Liver (tissue), 3 donors: Measurements from ENCODE around the gene MRPL27.

Source experiments
- CTCF ChIP-seq: fragments of 150-350 bp; IDR thresholded peaks from 2 replicates; pipeline ENCODE4 v1.5.1; 2017; ENCODE audit warnings: improper control_type of control experiment, low read depth, low read length; ENCODE audit not compliant: missing input control
- JUND ChIP-seq, 2 donors: IDR thresholded peaks; 2 replicates each; pipeline ENCODE4 v1.6.1; 2016; ENCODE audit warnings: antibody characterized with exemption in 2 of 2
- SP1 ChIP-seq: IDR thresholded peaks from 2 replicates; pipeline ENCODE4 v1.6.1; 2018; ENCODE audit warnings: antibody characterized with exemption, mild to moderate bottlenecking
- donor health status: healthy.
- donor health status: healthy.

- TF ChIP-seq JUND (IDR thresholded peaks at IDR 0.05) (no peak), SP1 (no peak), CTCF (no peak)
Observed at GRCh38 chr17:50349243-50349600, 23.8 kb downstream of the MRPL27 start.
